ENCODE data around the gene KLHL33. TPM values are rescaled to one million over a fixed set of nuclear protein-coding genes. Genes with fewer than 3 reads are reported as not detected.

KLHL33 gene
- total and polyA plus RNA-seq, 2 donors (not counting 3 experiments of a cell fraction or from before 2014, with no cell fraction given) = not detected

DNA sequence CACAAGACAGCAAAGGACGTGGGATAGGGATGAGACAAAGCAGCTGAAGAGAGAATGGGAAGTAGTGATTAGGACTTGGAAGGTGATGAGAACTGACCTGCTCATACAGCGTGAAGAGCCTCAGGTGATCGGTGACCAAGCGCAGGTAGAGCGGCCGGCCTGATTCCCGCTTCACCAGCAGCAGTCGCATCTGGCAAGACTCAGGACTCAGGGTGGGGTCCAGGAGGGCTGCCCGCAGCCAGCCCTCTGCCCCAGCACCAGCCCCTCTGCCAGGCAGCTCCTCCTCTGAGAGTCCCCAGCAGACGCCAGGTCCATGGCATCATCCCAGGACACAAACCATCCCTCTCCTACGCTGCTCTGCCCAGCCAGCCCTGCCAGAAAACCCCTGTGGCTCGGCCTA lies 53.4 kb downstream of the KLHL33 start:
- no peak overlapping the region for H3K27ac ChIP-seq (ENCODE audit: insufficient read depth, low read depth, low read length)
- H3K4me1 ChIP-seq (ENCODE audit: control insufficient read depth, extremely low read depth, insufficient read depth, low read length) = no peaks in the 10 kb centered on the region
- H3K9me3 ChIP-seq (replicated peaks; ENCODE audit: control insufficient read depth, insufficient read depth, low read length) = no peaks in the 10 kb centered on the region
- no peaks in the 10 kb centered on the region for H3K79me2 ChIP-seq (ENCODE audit: control insufficient read depth, insufficient read depth, low read length)
- ChIA-PET CTCF (no interaction called here), POLR2A (no interaction called here)
- intact Hi-C loops (cut with micrococcal nuclease) = no loop called here
- H3K36me3 ChIP-seq (ENCODE audit: control insufficient read depth in 2 of 2, extremely low read depth in 1 of 2, insufficient read depth in 2 of 2, low read length in 2 of 2) = peaks cover 23 to 78% of the 10 kb centered on the region in 2 experiments
- DNase-seq (ENCODE audit: low read depth, low spot score) (no peak), FAIRE-seq (no peak)
- no TSS peak for BruUV-seq (replicated peaks)
- no peak for TF ChIP-seq JUN (IDR thresholded peaks at IDR 0.05; ENCODE audit: borderline replicate concordance, insufficient read depth, insufficient read length, low read depth)
- no peak overlapping the region for H3K9ac ChIP-seq (replicated peaks; ENCODE audit: extremely low read depth, insufficient read depth, low read length)
- H2AFZ ChIP-seq (ENCODE audit: low read depth, low read length) = no peak overlapping the region
- H3K4me2 ChIP-seq (ENCODE audit: insufficient read depth, low read length) = no peak overlapping the region
- H3K27me3 ChIP-seq (ENCODE audit: control insufficient read depth in 2 of 2, insufficient read depth in 2 of 2, low read length in 2 of 2) = no peaks in the 10 kb centered on the region
- no peaks in the 10 kb centered on the region for H4K20me1 ChIP-seq (replicated peaks; ENCODE audit: control insufficient read depth, extremely low read depth, insufficient read depth, low read length)
- no peak overlapping the region for H3K4me3 ChIP-seq (replicated peaks in 1 of 3; ENCODE audit: insufficient read depth in 1 of 3, low read depth in 1 of 3, low read length in 3 of 3)
- no peaks in the 10 kb centered on the region for H3K9me1 ChIP-seq (replicated peaks; ENCODE audit: control insufficient read depth, extremely low read depth, insufficient read depth, low read length)
- dilution Hi-C loops (cut with MboI; ENCODE audit: extremely low pct_ligation_motif_present, low sequenced_read_pairs) = no loop called here

DNA sequence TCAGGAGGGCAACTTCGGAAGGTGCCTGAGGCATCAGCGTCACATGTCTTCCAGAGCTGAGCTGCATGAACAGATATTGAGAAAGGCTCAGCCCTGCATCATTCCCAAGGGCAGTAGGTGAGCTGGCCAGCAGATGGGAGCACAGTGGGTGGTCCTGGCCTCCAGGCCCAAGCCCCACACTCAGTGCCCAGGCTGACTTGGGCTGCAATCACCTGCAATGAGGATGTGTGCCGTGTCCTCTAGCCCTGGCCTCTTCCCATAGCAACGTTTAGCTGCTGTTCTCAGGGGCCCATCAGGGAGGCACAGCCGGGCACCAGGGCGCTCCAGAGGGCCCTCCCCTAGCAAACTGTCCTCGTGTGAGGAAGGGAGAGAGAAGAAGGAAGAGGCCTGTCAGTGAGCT lies 54.6 kb downstream of the KLHL33 start:
- H3K27ac ChIP-seq (ENCODE audit: insufficient read depth, low read depth, low read length) = no peak overlapping the region
- H3K9me3 ChIP-seq (replicated peaks; ENCODE audit: control insufficient read depth, insufficient read depth, low read length) = no peaks in the 10 kb centered on the region
- POLR2A ChIA-PET = no interaction called here
- H3K36me3 ChIP-seq (ENCODE audit: control insufficient read depth in 2 of 2, extremely low read depth in 1 of 2, insufficient read depth in 2 of 2, low read length in 2 of 2) = peaks cover 23 to 78% of the 10 kb centered on the region in 2 experiments
- H3K4me3 ChIP-seq (replicated peaks in 1 of 3; ENCODE audit: insufficient read depth in 1 of 3, low read depth in 1 of 3, low read length in 3 of 3) = no peak overlapping the region
- H4K20me1 ChIP-seq (replicated peaks; ENCODE audit: control insufficient read depth, extremely low read depth, insufficient read depth, low read length) = no peaks in the 10 kb centered on the region
- no peak overlapping the region for H3K4me2 ChIP-seq (ENCODE audit: insufficient read depth, low read length)
- CTCF ChIA-PET = interaction anchor here (1.6 kb wide), 1 partner anchor 34 kb away, joined by 3 read pairs; no protein-coding TSS in a partner anchor
- H3K9ac ChIP-seq (replicated peaks; ENCODE audit: extremely low read depth, insufficient read depth, low read length) = no peak overlapping the region
- FAIRE-seq (no peak), DNase-seq (ENCODE audit: low read depth, low spot score) (no peak)
- H3K9me1 ChIP-seq (replicated peaks; ENCODE audit: control insufficient read depth, extremely low read depth, insufficient read depth, low read length) = no peaks in the 10 kb centered on the region
- no peaks in the 10 kb centered on the region for H3K79me2 ChIP-seq (ENCODE audit: control insufficient read depth, insufficient read depth, low read length)
- no peaks in the 10 kb centered on the region for H3K27me3 ChIP-seq (ENCODE audit: control insufficient read depth in 2 of 2, insufficient read depth in 2 of 2, low read length in 2 of 2)
- intact Hi-C loops (cut with micrococcal nuclease) = no loop called here
- H2AFZ ChIP-seq (ENCODE audit: low read depth, low read length) = no peak overlapping the region
- H3K4me1 ChIP-seq (ENCODE audit: control insufficient read depth, extremely low read depth, insufficient read depth, low read length) = no peaks in the 10 kb centered on the region
- no peak for TF ChIP-seq MYC (IDR thresholded peaks at IDR 0.05; ENCODE audit: low read depth, low read length)
- TF ChIP-seq EZH2 (IDR thresholded peaks at IDR 0.05; ENCODE audit: borderline replicate concordance, low read depth, low read length, severe bottlenecking) = no peak
- TF ChIP-seq POLR2A (IDR thresholded peaks at IDR 0.05; ENCODE audit: low read depth, low read length) = no peak
- TF ChIP-seq, protein P1, sequence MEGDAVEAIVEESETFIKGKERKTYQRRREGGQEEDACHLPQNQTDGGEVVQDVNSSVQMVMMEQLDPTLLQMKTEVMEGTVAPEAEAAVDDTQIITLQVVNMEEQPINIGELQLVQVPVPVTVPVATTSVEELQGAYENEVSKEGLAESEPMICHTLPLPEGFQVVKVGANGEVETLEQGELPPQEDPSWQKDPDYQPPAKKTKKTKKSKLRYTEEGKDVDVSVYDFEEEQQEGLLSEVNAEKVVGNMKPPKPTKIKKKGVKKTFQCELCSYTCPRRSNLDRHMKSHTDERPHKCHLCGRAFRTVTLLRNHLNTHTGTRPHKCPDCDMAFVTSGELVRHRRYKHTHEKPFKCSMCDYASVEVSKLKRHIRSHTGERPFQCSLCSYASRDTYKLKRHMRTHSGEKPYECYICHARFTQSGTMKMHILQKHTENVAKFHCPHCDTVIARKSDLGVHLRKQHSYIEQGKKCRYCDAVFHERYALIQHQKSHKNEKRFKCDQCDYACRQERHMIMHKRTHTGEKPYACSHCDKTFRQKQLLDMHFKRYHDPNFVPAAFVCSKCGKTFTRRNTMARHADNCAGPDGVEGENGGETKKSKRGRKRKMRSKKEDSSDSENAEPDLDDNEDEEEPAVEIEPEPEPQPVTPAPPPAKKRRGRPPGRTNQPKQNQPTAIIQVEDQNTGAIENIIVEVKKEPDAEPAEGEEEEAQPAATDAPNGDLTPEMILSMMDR (IDR thresholded peaks at IDR 0.05; ENCODE audit: extremely low read depth in 1 of 2, insufficient read depth in 1 of 2, low read depth in 1 of 2, low read length in 2 of 2) = no peak
- no peak for TF ChIP-seq GATA2 (IDR thresholded peaks at IDR 0.05; ENCODE audit: insufficient read depth, insufficient read length, low read depth, low read length)
- TF ChIP-seq, protein P2, sequence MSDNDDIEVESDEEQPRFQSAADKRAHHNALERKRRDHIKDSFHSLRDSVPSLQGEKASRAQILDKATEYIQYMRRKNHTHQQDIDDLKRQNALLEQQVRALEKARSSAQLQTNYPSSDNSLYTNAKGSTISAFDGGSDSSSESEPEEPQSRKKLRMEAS (IDR thresholded peaks at IDR 0.05; ENCODE audit: insufficient read depth, insufficient read length) = no peak
- TF ChIP-seq JUN (IDR thresholded peaks at IDR 0.05; ENCODE audit: borderline replicate concordance, insufficient read depth, insufficient read length, low read depth) = no peak
- TF ChIP-seq FOS (IDR thresholded peaks at IDR 0.05; ENCODE audit: borderline replicate concordance, insufficient read depth, low read length) = no peak
- no peak for TF ChIP-seq POLR2AphosphoS5 (IDR thresholded peaks at IDR 0.05; ENCODE audit: insufficient read depth, low read depth, low read length)
- dilution Hi-C loops (cut with MboI; ENCODE audit: extremely low pct_ligation_motif_present, low sequenced_read_pairs) = no loop called here
- no TSS peak for BruUV-seq (replicated peaks)
